Mesendoderm (in vitro differentiated cells): ENCODE results near the gene TNRC6B.
A peak's percentile ranks its signal among the peaks of the same experiment; 100 is the strongest.

ENCODE experiments used
- DNase-seq: peaks from one replicate; pipeline ENCODE4 v3.0.0; 2013
- H2AK5ac ChIP-seq: 2 replicates; pipeline ENCODE4 v1.6.1; 2013; ENCODE audit warnings: low read length, inconsistent platforms
- H2BK120ac ChIP-seq: 2 replicates; pipeline ENCODE4 v1.6.1; 2013; ENCODE audit warnings: low read depth, mild to moderate bottlenecking, low read length, moderate library complexity, mixed read lengths
- H2BK15ac ChIP-seq: replicated peaks from 2 replicates; pipeline ENCODE4 v1.6.1; 2013; ENCODE audit warnings: low read depth, mild to moderate bottlenecking, moderate library complexity
- H2BK5ac ChIP-seq: 2 replicates; pipeline ENCODE4 v1.6.1; 2013; ENCODE audit warnings: low read length, inconsistent platforms
- H3K18ac ChIP-seq: 2 replicates; pipeline ENCODE4 v1.6.1; 2013; ENCODE audit warnings: mild to moderate bottlenecking, low read length, mixed read lengths
- H3K23ac ChIP-seq: one replicate; pipeline ENCODE4 v1.6.1; 2013; ENCODE audit warnings: low read length
- H3K27ac ChIP-seq: 2 replicates; pipeline ENCODE4 v1.5.1; 2013; ENCODE audit warnings: low read depth, mild to moderate bottlenecking, inconsistent platforms, low read length, moderate library complexity
- H3K27me3 ChIP-seq: 2 replicates; pipeline ENCODE4 v1.6.1; 2013; ENCODE audit warnings: low read length, control low read depth, mild to moderate bottlenecking, inconsistent platforms; ENCODE audit not compliant: insufficient read depth, poor library complexity
- H3K36me3 ChIP-seq: 2 replicates; pipeline ENCODE4 v1.6.1; 2013; ENCODE audit warnings: low read length, inconsistent platforms; ENCODE audit not compliant: control insufficient read depth, insufficient read depth
- H3K4ac ChIP-seq: one replicate; pipeline ENCODE4 v1.6.1; 2013; ENCODE audit warnings: low read depth, mild to moderate bottlenecking, low read length, moderate library complexity
- H3K4me1 ChIP-seq: 2 replicates; pipeline ENCODE4 v1.6.1; 2013; ENCODE audit warnings: low read depth, low read length, inconsistent platforms; ENCODE audit not compliant: control insufficient read depth
- H3K4me2 ChIP-seq: 2 replicates; pipeline ENCODE4 v1.6.1; 2013; ENCODE audit warnings: low read length
- H3K4me3 ChIP-seq: 2 replicates; pipeline ENCODE4 v1.5.1; 2013; ENCODE audit warnings: mild to moderate bottlenecking, low read length
- H3K56ac ChIP-seq: one replicate; pipeline ENCODE4 v1.6.1; 2013; ENCODE audit warnings: low read length
- H3K79me1 ChIP-seq: 2 replicates; pipeline ENCODE4 v1.6.1; 2013; ENCODE audit warnings: low read length, inconsistent platforms
- H3K79me2 ChIP-seq: 2 replicates; pipeline ENCODE4 v1.6.1; 2013; ENCODE audit warnings: mild to moderate bottlenecking, low read length; ENCODE audit not compliant: control insufficient read depth, insufficient read depth
- H3K9ac ChIP-seq: 2 replicates; pipeline ENCODE4 v1.6.1; 2013; ENCODE audit warnings: low read length, inconsistent platforms
- H4K5ac ChIP-seq: one replicate; pipeline ENCODE4 v1.6.1; 2013; ENCODE audit warnings: low read length
- H4K8ac ChIP-seq: one replicate; pipeline ENCODE4 v1.6.1; 2013; ENCODE audit warnings: low read depth, mild to moderate bottlenecking, control low read depth, low read length, moderate library complexity
- WGBS: extraction: QIAGEN DNeasy Blood & Tissue Kit; methylation state at CpG from one replicate; pipeline ENCODE4 v1.1.7; 2013; ENCODE audit warnings: low lambda C conversion rate, missing lambda C conversion rate; ENCODE audit not compliant: insufficient coverage; ENCODE audit errors: extremely low coverage; 5-methylcytosine and 5-hydroxymethylcytosine counted together

The TNRC6B gene

DNA sequence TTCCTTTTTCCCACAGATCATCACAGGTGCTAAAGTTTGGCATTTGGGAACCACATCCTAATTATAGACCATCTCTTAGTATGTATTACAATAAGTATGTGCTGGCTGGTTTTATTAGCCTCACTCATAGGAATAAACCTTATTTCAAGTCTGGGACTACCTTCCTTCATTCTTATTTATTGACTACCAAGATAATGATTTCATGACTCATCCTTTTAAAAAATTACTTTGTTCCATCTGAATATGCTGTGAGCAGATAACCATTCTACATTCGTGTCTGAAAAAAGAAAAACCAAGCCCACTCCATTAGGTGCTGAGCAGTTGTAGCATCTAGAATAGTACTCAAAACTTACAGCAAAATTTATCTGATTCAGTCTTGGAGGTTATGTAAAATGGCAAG, 12.3 kb downstream of the TNRC6B start:
- H3K4me2 ChIP-seq, result no peak overlapping the region
- H3K9ac ChIP-seq, result no peak overlapping the region
- peaks cover 26% of the 10 kb centered on the region for H3K79me1 ChIP-seq
- H3K56ac ChIP-seq, result no peak overlapping the region
- H4K5ac ChIP-seq, result no peak overlapping the region
- H3K4ac ChIP-seq, result no peak overlapping the region
- no peak overlapping the region for H3K4me3 ChIP-seq
- no peak overlapping the region for H2BK120ac ChIP-seq
- H2BK15ac ChIP-seq, result no peak overlapping the region
- H3K4me1 ChIP-seq, result peaks cover 31% of the 10 kb centered on the region
- no peak overlapping the region for H3K23ac ChIP-seq
- peaks cover 77% of the 10 kb centered on the region for H3K79me2 ChIP-seq
- no peak overlapping the region for H3K27ac ChIP-seq
- no peaks in the 10 kb centered on the region for H3K36me3 ChIP-seq
- no peaks in the 10 kb centered on the region for H3K27me3 ChIP-seq
- H4K8ac ChIP-seq, result no peak overlapping the region
- DNase-seq, result no peak
- H2BK5ac ChIP-seq, result no peak overlapping the region
- H2AK5ac ChIP-seq, result no peak overlapping the region
- WGBS, result no CpG with 5 or more reads among the region's 1 CpG
- no peak overlapping the region for H3K18ac ChIP-seq

- no CpG with 5 or more reads among the region's 2 CpGs for WGBS
- no peak overlapping the region for H3K56ac ChIP-seq
Measured at GRCh38 chr22:40190501-40190900, 12.8 kb downstream of the TNRC6B start.

DNA sequence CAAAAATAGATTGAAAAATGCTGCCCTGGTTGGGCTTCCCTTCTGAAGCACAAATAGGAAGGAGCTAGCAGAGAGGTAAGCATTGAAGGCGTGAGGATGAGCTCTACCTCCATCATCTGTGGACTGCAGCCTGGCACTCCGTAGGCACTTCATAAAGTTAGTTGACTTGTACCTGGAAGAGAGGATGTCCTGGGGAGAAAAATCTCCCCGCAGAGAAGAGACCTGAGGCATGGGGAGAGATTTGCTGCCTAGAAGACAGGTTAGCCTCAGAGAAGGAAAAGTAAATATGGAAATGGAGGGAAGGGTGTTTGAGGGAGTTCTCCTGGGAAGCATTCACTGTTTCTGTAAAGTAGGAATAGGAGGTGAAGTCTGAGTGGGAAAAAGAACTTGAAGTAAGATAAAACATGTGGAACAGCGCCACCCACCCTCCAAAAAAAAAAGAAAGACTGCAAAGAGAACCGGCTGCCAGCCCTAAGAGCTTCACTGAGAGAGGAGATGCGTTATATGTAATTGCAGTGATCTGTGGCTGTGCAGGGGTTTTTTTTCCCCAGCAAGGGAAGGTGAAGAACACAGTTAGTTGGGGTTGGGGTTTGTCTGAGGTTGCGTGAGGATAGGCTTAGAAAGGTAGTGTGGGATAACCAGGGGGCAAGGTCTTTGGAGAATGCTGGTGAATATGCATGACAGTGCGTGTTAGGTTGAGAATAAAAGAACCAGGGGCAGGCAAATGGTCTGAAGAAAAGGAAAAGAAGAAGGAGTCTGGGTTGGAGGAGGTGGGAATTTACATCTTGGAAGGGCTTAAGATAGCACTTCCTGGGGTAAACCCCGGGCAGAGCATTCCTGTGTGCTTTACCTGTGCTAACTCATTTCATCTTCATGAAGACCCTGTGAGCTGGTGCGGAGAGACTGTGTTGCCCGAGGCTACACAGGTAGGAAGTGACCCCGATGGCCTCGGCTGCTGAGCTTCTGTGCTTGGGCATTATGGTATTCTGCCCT, 16.0 kb downstream of the TNRC6B start:
- Histone ChIP-seq H4K5ac (peak overlapping the region; percentile 49), H3K9ac (peak overlapping the region; percentile 61), H2BK5ac (no peak overlapping the region), H3K79me1 (peaks cover 31% of the 10 kb centered on the region), H3K27me3 (no peaks in the 10 kb centered on the region), H3K18ac (no peak overlapping the region), H2BK120ac (no peak overlapping the region), H3K23ac (peak overlapping the region; percentile 53), H3K56ac (peak overlapping the region; percentile 62), H2BK15ac (no peak overlapping the region), H4K8ac (no peak overlapping the region), H2AK5ac (no peak overlapping the region), H3K4me3 (no peak overlapping the region), H3K4me2 (peak overlapping the region; percentile 49), H3K4me1 (peaks cover 29% of the 10 kb centered on the region), H3K36me3 (no peaks in the 10 kb centered on the region), H3K4ac (no peak overlapping the region), H3K27ac (peak overlapping the region; percentile 5), H3K79me2 (peaks cover 82% of the 10 kb centered on the region)
- WGBS, result no CpG with 5 or more reads among the region's 13 CpGs
- DNase-seq, result peak; percentile 80

More at GRCh38 chr22:40190501-40190900, 12.8 kb downstream of the TNRC6B start:
- no peak overlapping the region for H3K4me2 ChIP-seq
- peaks cover 31% of the 10 kb centered on the region for H3K4me1 ChIP-seq
- H2BK120ac ChIP-seq, result no peak overlapping the region
- no peak overlapping the region for H4K8ac ChIP-seq
- no peak overlapping the region for H3K4ac ChIP-seq
- H3K27me3 ChIP-seq, result no peaks in the 10 kb centered on the region
- H2BK5ac ChIP-seq, result no peak overlapping the region
- peaks cover 26% of the 10 kb centered on the region for H3K79me1 ChIP-seq
- no peak overlapping the region for H4K5ac ChIP-seq
- no peak overlapping the region for H3K4me3 ChIP-seq
- no peak overlapping the region for H3K9ac ChIP-seq
- peaks cover 76% of the 10 kb centered on the region for H3K79me2 ChIP-seq
- H2BK15ac ChIP-seq, result no peak overlapping the region
- no peak overlapping the region for H3K23ac ChIP-seq
- no peaks in the 10 kb centered on the region for H3K36me3 ChIP-seq
- no peak overlapping the region for H3K27ac ChIP-seq
- H3K18ac ChIP-seq, result no peak overlapping the region
- no peak overlapping the region for H2AK5ac ChIP-seq
- DNase-seq, result no peak

DNA sequence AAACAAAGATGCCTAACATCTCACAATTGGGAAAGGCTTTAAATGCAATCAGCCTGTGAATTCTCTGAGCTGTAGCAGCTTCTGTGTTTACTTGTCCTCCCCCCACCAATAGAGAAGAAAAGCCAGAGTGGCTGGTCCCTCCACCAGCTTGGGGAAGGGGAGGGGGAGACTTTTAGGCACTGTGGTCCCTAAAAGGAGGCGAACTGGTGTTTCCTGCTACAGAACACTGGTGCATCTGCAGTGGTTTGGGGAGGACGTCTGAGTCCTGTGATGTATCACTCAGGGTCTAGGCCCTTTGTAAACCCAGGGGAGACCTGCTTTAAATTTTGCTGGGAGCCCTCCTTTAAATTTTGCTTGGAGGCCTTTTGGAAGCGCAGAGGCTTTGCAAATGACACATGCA, 16.9 kb downstream of the TNRC6B start:
- no peak overlapping the region for H4K5ac ChIP-seq
- no peak overlapping the region for H4K8ac ChIP-seq
- no peak overlapping the region for H2BK5ac ChIP-seq
- H3K79me1 ChIP-seq, result peaks cover 35% of the 10 kb centered on the region
- H3K27me3 ChIP-seq, result no peaks in the 10 kb centered on the region
- H3K4me2 ChIP-seq, result no peak overlapping the region
- WGBS, result no CpG with 5 or more reads among the region's 3 CpGs
- H3K27ac ChIP-seq, result peak overlapping the region; percentile 5
- no peak overlapping the region for H2AK5ac ChIP-seq
- H3K23ac ChIP-seq, result no peak overlapping the region
- H3K18ac ChIP-seq, result no peak overlapping the region
- H2BK15ac ChIP-seq, result no peak overlapping the region
- H3K79me2 ChIP-seq, result peaks cover 81% of the 10 kb centered on the region
- peaks cover 29% of the 10 kb centered on the region for H3K4me1 ChIP-seq
- no peak for DNase-seq
- peak overlapping the region; percentile 10 for H3K9ac ChIP-seq
- no peaks in the 10 kb centered on the region for H3K36me3 ChIP-seq
- no peak overlapping the region for H2BK120ac ChIP-seq
- no peak overlapping the region for H3K4me3 ChIP-seq
- H3K56ac ChIP-seq, result peak overlapping the region; percentile 22
- no peak overlapping the region for H3K4ac ChIP-seq

DNA sequence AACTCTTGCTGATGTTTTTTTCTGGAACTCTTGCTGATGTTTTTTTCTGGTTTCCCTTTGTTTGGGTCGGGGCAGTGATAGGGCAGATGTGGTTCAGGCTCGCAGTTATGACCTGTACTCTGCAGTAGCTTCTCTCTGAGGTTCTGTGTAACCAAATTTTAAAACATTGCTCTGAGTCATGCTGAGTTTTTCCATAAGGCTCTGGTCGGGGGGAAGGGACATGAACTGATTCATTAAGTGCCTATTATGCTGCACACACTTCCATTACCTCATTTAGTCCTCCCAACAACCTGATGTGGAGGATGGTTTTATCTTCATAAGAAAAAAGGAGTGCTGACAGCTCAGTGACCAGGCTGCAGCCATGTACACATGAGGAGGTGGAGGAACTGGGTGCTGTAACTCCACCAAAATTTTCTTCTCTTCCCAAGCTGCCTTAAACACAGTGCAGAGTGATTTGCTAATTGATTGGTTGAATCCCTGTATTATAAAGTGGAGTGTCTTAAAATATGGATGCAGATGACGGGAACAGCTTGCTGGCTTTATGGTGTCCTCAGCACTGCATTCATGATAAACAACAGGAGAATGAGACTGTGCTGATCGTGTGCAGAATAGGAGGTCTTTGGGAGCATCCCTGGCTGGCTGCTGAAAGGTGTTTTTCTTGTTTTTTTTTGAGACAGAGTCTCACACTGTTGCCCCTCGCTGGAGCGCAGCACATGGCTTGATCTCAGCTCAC, 19.1 kb downstream of the TNRC6B start:
- no peaks in the 10 kb centered on the region for H3K36me3 ChIP-seq
- H3K18ac ChIP-seq, result no peak overlapping the region
- no peak overlapping the region for H3K9ac ChIP-seq
- H4K8ac ChIP-seq, result no peak overlapping the region
- H2BK5ac ChIP-seq, result no peak overlapping the region
- no peak overlapping the region for H2AK5ac ChIP-seq
- DNase-seq, result no peak
- peaks cover 32% of the 10 kb centered on the region for H3K79me1 ChIP-seq
- WGBS, result no CpG with 5 or more reads among the region's 7 CpGs
- H3K4me3 ChIP-seq, result no peak overlapping the region
- no peaks in the 10 kb centered on the region for H3K27me3 ChIP-seq
- H3K4ac ChIP-seq, result no peak overlapping the region
- no peak overlapping the region for H2BK15ac ChIP-seq
- H4K5ac ChIP-seq, result no peak overlapping the region
- no peak overlapping the region for H3K27ac ChIP-seq
- H3K23ac ChIP-seq, result no peak overlapping the region
- H3K56ac ChIP-seq, result no peak overlapping the region
- peaks cover 23% of the 10 kb centered on the region for H3K4me1 ChIP-seq
- H3K4me2 ChIP-seq, result no peak overlapping the region
- no peak overlapping the region for H2BK120ac ChIP-seq
- peaks cover 79% of the 10 kb centered on the region for H3K79me2 ChIP-seq
